NCI-H1436 treated with DMSO at 0.1 percent for 48 hours (cell line): Measurements from ENCODE around the gene MCMBP.
A peak's percentile ranks its signal among the peaks of the same experiment; 100 is the strongest.
"Not testable (repeated sequence)": the region's sequence is repeated elsewhere in the genome, so short reads cannot be mapped to it uniquely, and the experiment has no call there.

Experiments used
- DNase-seq: peaks from one replicate; lab custom pipeline; 2025; lab: John Stamatoyannopoulos, UW

Gene MCMBP

DNA sequence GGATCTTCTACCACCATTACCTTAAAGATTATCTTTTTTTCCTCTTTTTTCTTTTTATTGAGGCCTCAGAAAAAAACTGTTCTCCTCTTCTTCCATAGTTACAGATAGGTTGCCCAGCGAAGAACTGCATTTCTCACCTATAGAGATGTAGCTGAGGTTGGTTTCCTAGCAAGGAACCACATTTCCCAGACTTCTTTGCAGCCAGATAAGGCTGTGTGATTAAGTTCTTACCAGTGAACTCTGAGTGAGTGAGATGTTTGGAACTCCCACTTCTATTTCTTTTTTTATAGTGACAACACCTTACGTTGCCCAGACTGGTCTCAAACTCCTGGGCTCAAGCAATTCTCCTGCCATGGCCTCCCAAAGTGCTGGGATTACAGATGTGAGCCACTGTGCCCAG, 5.9 kb upstream of the MCMBP start:
- no peak for DNase-seq

DNA sequence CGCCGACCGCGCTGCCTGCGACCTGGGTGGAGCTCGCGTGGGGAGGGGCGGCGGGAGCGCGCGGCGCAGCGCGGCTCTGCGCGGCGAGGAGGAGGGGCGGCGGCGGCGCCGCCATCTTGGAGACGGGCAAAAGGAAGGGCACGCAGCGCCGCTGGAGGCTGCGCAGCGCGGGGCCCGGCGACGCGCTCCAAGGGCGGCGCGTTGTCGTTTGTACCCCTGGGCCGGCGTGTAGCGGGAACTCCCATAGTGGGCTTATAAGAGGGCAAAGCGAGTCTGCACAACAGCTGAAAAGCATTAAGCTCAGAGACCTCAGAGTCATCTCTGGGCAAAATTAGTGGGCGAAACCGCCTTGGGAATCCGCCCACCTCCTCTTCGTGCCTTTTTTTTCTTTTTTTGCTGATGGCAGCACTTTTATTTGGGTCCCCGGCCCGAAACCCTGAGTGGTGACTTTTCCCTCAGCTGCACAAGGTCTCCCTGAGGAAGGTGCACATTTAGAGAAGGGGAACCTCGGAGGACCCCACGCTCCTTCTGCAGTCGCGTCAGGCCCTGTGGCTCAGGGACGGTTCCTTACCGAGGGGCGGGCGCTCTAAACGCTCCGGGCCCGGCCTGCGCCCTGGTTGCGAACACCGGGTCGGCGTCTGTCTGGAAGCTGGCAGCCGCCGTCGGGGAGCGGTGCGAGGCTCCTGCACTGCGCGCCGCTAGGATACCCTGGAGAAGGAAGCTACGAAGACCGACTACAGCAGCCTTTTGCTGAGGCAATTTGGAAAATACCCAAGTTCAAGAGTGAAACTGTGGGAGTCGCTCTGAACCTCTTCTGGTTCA, 428 bp upstream of the MCMBP start:
- DNase-seq: peak; percentile 65

DNA sequence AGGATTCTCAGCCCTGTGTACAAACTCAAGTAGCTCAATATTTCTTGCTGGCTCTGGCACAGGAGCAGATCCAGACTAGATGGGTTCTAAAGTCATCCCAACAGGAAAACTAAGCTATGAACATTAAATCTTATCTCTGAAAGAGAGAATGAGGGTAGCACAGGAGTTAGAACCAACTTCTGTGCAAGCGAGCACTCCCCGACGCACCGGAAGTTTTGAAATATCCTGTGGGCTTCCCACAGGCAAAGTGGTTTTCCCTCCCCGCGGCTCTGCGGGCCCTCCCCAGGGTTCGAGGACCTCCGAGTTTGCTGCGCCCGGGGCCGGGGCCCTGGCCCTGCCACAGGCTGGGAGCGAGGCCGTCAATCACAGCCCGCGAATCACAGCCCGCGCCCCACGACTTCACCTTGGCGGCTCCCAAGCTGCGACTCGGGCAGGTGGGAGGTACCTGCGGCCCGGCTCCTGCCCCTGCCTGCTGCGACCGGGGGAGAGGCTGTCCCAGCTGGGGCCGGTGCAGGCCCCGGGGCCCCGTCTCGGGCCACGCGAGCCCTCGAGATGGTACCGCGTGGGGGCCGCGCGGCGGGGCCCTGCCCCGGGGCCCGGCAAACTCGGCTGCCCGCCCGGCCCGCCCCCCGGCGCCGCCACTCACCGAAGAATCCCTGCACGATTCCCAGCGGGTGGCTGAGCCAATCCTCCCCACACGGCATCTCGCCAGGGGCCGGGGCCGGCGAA, 598 bp downstream of the MCMBP start:
- DNase-seq: no peak

- DNase-seq: not testable (repeated sequence)
These were observed 3.2 kb downstream of the MCMBP start for GRCh38 chr10:119869398-119869797.

GRCh38 chr10:119867317-119867716, 5.3 kb downstream of the MCMBP start:
- no peak for DNase-seq

GRCh38 chr10:119865699-119866240, 6.9 kb downstream of the MCMBP start:
- DNase-seq: no peak

- DNase-seq: no peak
These were observed 8.6 kb downstream of the MCMBP start for GRCh38 chr10:119863951-119864565.

DNA sequence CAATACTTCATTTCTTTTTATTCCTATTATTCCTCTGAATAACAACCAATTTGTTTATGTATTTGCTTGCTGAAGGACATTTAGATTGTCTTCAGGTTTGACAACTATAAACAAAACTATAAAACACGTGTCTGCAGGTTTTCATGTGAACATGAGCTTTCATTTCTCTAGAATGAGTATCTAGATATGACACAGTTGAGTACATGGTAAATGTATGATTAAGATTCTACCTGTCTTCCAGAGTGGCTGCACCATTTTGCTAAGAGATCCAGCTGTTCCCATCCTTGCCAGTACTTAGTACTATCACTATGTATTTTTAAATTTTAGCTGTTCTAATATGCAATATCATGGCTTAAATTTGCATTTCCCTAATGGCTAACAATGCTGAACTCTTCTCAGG, 10.1 kb downstream of the MCMBP start:
- DNase-seq: no peak

DNA sequence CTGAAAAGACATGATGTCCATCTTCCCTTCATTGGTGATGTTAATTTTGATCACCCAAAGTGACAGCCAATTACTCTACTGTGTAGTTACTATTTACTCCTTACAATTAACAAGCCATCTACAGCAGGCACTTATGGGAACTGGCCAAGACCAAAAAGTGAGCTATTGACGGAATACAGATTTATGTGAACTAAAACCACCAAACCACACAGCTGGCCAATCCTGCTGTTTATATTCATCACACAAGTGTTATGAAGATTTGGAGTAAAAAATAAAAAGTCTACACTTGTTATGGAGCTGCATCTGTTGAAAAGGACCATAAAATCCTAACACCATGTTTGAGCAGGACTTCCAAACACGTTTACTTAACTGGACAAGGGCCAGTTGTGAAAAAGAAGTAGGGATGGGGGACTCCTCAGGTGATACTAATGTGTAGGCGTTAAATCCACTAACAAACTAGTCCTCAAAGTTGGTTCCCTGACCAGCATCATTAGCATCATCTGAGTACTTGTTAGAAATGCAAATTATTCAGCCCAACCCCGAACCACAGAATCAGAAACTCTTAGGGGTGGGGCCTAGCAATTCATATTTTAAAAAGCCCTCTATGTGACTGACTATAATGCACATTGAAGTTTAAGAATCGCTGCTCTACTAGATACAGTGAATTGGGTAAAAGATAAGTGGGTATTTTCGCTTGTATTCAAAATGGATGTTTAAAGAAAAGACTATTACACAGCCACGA, 11.6 kb downstream of the MCMBP start:
- DNase-seq: no peak

DNA sequence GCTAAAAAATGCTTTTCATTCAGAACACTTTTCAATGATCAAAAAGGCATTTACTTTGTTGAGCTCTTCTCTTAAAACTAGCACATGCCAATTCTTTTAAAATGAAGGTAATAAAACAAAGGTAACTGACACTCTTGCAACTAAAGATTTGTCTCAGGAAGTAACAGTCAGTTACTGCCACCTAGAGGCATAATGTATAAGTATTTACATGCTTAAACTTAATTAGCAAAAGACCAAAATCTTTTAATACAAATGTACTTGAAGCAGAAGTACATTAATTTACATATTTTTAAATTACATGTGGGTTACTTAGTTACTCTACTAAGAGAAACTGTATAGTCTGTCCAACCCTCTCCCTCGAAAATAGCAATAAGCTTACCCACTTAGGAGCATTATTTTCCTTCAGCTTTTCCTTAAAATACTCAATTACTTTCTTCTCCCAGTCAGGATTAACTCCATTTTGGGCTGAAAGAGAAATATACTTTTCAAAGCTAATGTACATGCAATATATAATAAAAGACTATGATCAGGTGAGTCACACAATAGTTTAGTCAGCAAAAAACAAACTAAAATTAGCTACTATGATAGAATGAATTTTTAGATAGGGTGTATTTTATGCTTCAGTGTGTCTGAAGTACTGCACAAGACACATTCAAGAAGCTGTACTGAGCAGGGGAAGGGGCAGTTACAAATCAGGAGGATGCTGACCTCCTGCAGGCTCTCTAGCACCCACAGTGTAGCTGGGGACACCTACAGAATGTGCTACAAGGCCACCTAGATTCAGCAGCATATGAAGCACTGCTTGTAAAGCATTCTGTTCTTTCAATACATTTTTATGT, 13.0 kb downstream of the MCMBP start:
- no peak for DNase-seq

DNA sequence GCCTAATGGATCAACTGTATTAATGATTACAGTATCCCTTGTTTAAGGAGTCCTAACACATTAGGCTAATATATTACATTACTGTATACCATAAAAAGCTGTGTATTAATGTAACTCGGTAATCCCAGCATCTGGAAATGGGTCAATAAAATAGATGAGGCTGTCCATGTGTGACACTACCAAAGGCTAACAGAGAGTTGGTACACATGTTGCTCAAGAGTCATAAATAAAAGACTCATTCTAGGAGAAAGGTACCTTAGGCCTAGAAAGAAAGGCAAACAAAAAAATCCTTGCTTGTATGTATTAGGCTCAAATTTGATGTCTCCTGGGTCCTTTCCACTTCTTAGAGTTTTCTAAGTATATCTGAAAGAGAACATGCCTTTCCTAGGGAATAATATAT, 14.6 kb downstream of the MCMBP start:
- DNase-seq: no peak

GRCh38 chr10:119853574-119853973, 19.1 kb downstream of the MCMBP start:
- DNase-seq: no peak

GRCh38 chr10:119852822-119853221, 19.8 kb downstream of the MCMBP start:
- no peak for DNase-seq

DNA sequence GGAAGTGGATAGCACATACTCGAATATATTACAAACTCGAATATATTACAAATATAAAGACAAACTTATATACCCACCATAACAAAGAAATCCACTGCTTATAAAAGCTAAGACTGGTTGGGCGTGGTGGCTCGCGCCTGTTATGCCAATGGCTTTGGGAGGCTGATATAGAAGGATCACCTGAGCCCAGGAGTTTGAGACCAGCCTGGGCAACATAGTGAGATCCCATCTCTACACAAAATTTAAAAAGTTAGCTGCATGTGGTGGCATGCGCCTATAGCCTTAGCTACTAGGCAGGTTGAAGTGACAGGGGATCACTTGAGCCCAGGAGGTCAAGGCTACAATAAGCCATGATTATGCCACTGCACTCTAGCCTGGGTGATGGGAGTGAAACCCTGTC, 20.4 kb downstream of the MCMBP start:
- no peak for DNase-seq

GRCh38 chr10:119849944-119850343, 22.7 kb downstream of the MCMBP start:
- no peak for DNase-seq

DNA sequence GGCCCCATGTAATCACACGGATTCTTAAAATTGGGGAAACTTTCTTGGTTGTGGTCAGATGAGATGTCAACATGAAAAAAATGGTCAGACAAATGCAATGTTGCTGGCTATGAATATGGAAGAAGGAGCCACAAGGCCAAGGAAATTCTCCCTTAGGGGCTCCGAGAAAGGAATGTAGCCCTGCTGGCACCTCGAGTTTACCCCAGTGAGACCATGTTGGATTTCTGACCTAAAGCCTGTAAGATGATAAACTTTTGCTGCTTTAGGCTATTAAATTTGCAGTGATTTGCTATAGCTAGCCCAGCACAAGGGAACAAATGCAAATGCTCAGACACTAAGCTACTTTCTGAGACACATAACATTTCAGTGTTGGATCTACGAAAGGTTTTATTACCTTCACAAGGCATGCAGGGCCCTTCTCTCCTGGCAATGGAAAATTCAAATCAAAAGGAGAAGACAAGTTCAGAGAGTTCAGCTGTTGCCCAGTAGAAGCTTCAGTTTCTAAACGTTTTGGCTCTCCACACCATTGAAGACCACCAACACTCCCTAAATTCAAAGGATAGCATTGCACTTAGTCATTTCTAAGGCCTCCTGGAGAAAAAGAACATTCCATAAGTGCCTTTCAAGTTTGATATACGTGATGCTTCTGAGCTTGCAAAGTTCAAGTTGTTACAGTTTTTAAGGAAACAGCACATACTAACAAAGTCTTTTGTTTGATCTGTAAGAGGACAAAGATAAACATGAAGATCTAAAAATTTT, 23.4 kb downstream of the MCMBP start:
- no peak for DNase-seq

GRCh38 chr10:119845656-119846055, 27.0 kb downstream of the MCMBP start:
- no peak for DNase-seq

- DNase-seq: no peak
These were observed 38.5 kb downstream of the MCMBP start for GRCh38 chr10:119834188-119834587.

- no peak for DNase-seq
These were observed 39.7 kb downstream of the MCMBP start for GRCh38 chr10:119832951-119833350.

- no peak for DNase-seq
These were observed 41.0 kb downstream of the MCMBP start for GRCh38 chr10:119831656-119832055.
